ENCODE data around the gene SIGLEC7. TPM values are rescaled to one million over a fixed set of nuclear protein-coding genes. Genes with fewer than 3 reads are reported as not detected.

Gene SIGLEC7
- total RNA-seq, 1 donor from 2014 or later, result not detected

DNA sequence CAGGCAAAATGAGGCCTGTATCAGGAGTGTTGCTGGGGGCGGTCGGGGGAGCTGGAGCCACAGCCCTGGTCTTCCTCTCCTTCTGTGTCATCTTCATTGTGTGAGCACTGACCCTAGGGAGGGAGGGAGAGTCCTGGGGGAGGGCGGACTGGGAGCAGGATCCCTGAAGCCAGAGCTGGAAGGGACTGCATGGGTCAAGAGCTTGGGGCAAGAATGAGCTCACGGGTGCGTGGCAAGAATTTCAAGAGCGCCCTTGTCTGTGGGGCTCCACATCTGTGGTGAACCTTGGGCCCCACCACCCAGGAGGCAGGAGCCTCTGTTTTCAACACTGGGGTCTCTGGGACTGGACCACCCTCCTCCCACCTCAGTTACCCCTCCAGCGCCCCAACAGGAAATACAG is 4.7 kb downstream of the SIGLEC7 start:
- Histone ChIP-seq H3K27me3 (ENCODE audit: control insufficient read depth, insufficient read depth, low read length) (no peaks in the 10 kb centered on the region), H3K4me3 (ENCODE audit: low read depth, low read length) (no peak overlapping the region), H3K36me3 (ENCODE audit: control insufficient read depth, insufficient read depth, low read length) (no peaks in the 10 kb centered on the region)
- DNase-seq (ENCODE audit: low read depth), result no peak
- no peak for FAIRE-seq
- TF ChIP-seq, protein P1, sequence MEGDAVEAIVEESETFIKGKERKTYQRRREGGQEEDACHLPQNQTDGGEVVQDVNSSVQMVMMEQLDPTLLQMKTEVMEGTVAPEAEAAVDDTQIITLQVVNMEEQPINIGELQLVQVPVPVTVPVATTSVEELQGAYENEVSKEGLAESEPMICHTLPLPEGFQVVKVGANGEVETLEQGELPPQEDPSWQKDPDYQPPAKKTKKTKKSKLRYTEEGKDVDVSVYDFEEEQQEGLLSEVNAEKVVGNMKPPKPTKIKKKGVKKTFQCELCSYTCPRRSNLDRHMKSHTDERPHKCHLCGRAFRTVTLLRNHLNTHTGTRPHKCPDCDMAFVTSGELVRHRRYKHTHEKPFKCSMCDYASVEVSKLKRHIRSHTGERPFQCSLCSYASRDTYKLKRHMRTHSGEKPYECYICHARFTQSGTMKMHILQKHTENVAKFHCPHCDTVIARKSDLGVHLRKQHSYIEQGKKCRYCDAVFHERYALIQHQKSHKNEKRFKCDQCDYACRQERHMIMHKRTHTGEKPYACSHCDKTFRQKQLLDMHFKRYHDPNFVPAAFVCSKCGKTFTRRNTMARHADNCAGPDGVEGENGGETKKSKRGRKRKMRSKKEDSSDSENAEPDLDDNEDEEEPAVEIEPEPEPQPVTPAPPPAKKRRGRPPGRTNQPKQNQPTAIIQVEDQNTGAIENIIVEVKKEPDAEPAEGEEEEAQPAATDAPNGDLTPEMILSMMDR (IDR thresholded peaks at IDR 0.05; ENCODE audit: insufficient read depth, low read length, severe bottlenecking), result no peak

DNA sequence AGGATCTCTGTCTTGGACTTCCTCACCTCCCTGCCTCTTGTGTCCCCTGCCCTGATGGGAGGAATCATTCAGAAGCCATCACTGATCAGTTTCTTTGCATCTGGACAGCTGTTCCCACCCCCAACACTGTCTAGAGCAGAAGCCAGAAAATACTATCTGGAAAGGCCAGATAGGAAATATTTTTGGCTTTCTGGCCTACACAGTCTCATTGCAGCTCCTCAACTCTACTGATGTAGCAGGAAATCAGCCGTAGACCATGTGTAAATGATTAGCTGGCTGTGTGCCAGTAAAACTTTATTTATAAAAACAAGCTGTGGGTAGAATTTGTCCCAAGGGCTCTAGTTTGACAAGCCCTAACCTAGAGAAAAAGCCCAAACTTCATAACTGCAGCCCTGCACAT is 5.6 kb downstream of the SIGLEC7 start:
- Histone ChIP-seq H3K4me3 (ENCODE audit: low read depth, low read length) (no peak overlapping the region), H3K27me3 (ENCODE audit: control insufficient read depth, insufficient read depth, low read length) (no peaks in the 10 kb centered on the region), H3K36me3 (ENCODE audit: control insufficient read depth, insufficient read depth, low read length) (no peaks in the 10 kb centered on the region)
- FAIRE-seq (no peak), DNase-seq (ENCODE audit: low read depth) (no peak)
- TF ChIP-seq, protein P1 (IDR thresholded peaks at IDR 0.05; ENCODE audit: insufficient read depth, low read length, severe bottlenecking), result no peak

DNA sequence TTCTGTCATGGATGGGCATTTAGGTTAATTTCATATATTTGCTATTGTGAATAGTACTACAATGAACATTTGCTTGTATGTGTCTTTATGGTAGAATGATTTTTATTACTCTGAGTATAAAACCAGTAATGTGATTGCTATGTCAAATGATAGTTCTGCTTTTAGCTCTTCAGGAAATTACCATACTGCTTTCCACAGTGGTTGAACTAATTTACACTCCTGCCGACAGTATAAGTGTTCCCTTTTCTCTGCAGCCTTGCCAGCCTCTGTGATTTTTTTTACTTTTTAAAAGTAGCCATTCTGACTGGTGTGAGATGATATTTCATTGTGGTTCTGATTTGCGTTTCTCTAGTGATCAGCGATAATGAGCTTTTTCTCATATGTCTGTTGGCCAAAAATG is 6.5 kb downstream of the SIGLEC7 start:
- H3K4me3 ChIP-seq (ENCODE audit: low read depth, low read length), result no peak overlapping the region
- no peaks in the 10 kb centered on the region for H3K36me3 ChIP-seq (ENCODE audit: control insufficient read depth, insufficient read depth, low read length)
- DNase-seq (ENCODE audit: low read depth), result no peak
- H3K27me3 ChIP-seq (ENCODE audit: control insufficient read depth, insufficient read depth, low read length), result no peaks in the 10 kb centered on the region
- FAIRE-seq, result no peak
- TF ChIP-seq, protein P1 (IDR thresholded peaks at IDR 0.05; ENCODE audit: insufficient read depth, low read length, severe bottlenecking), result no peak

DNA sequence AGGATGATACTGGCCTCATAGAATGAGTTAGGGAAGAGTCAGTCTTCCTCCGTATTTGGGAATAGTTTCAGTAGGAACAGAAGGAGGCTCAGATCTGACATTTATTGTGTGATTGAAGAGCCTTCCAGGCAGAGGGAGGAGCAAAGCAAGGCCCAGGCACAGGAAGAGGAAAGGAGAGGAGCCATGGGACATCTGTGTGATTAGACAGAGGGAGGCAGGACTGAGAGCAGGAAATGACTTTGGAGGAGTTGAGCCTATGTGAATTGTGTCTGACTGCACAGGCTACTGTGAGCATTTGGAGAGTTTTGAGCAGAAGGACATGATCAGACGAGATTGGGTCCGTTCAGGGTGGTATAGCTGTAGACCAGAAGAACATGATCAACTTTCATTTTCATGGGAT is 8.5 kb downstream of the SIGLEC7 start:
- H3K36me3 ChIP-seq (ENCODE audit: control insufficient read depth, insufficient read depth, low read length), result no peaks in the 10 kb centered on the region
- TF ChIP-seq, protein P1 (IDR thresholded peaks at IDR 0.05; ENCODE audit: insufficient read depth, low read length, severe bottlenecking), result no peak
- no peaks in the 10 kb centered on the region for H3K27me3 ChIP-seq (ENCODE audit: control insufficient read depth, insufficient read depth, low read length)
- FAIRE-seq, result no peak
- no peak overlapping the region for H3K4me3 ChIP-seq (ENCODE audit: low read depth, low read length)
- DNase-seq (ENCODE audit: low read depth), result no peak

DNA sequence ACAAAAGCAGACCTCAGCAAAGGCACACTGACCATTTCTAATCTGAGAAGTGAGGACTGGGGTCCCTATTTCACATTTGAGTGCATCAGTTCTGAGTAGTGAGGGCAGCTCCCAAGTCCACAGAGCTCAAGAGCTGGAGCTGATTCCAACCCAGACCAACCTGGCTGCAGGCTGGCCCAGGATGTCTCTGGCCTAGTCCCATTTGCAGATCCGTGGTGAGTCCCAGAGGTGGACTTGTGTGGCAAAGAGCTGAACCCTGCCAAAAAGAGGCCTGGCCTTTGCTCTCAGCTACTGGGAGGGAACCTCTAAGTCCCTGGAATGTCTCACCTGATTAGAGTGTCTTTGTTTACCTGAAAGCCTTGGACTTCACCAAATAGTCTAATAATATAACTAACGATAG is 14.6 kb downstream of the SIGLEC7 start:
- TF ChIP-seq, protein P1 (IDR thresholded peaks at IDR 0.05; ENCODE audit: insufficient read depth, low read length, severe bottlenecking), result no peak
- H3K36me3 ChIP-seq (ENCODE audit: control insufficient read depth, insufficient read depth, low read length), result no peaks in the 10 kb centered on the region
- H3K4me3 ChIP-seq (ENCODE audit: low read depth, low read length), result no peak overlapping the region
- H3K27me3 ChIP-seq (ENCODE audit: control insufficient read depth, insufficient read depth, low read length), result no peaks in the 10 kb centered on the region
- DNase-seq (ENCODE audit: low read depth) (no peak), FAIRE-seq (no peak)

DNA sequence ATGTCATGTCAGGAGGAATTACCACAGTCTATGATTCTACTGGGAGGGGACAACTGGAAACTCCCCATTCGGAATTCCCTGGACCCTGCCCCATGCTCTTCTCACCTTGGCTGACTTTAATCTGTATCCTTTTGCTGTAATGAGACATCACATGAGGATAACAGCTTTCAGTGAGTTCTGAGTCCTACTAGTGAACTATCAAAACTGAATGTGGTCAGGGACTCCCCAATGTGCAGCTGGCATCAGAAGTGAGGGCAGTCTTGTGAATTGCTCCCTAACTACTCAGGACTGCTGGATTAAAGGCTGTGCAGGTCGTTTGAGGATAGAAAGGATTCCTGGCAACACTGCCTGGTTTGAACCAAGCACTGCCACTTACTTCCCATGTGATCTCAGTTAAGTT is 15.2 kb downstream of the SIGLEC7 start:
- DNase-seq (ENCODE audit: low read depth) (no peak), FAIRE-seq (no peak)
- TF ChIP-seq, protein P1 (IDR thresholded peaks at IDR 0.05; ENCODE audit: insufficient read depth, low read length, severe bottlenecking), result no peak
- H3K4me3 ChIP-seq (ENCODE audit: low read depth, low read length), result no peak overlapping the region
- no peaks in the 10 kb centered on the region for H3K27me3 ChIP-seq (ENCODE audit: control insufficient read depth, insufficient read depth, low read length)
- no peaks in the 10 kb centered on the region for H3K36me3 ChIP-seq (ENCODE audit: control insufficient read depth, insufficient read depth, low read length)

All from bronchial epithelial cell (primary cell).